Keratinocyte (primary cell): ENCODE data around the gene OR10K2. TPM values are rescaled to one million over a fixed set of nuclear protein-coding genes. Genes with fewer than 3 reads are reported as not detected.
"Not testable (repeated sequence)": the region's sequence is repeated elsewhere in the genome, so short reads cannot be mapped to it uniquely, and the experiment has no call there.

Source experiments
- DNase-seq: peaks from one replicate; pipeline ENCODE4 v3.0.0-alpha.2; 2011; ENCODE audit warnings: low read depth, missing footprints, low spot score
- FAIRE-seq: peaks from 2 replicates; lab custom pipeline; 2011; peaks lifted over from hg19 to GRCh38; lab: Jason Lieb, UNC
- H2AFZ ChIP-seq: 2 replicates; pipeline ENCODE4 v1.6.0; 2012; ENCODE audit warnings: low read length, control low read depth, inconsistent platforms; ENCODE audit not compliant: control insufficient read depth
- H3K27ac ChIP-seq: 2 replicates; pipeline ENCODE4 v1.5.1; 2011; ENCODE audit warnings: low read length; ENCODE audit not compliant: control insufficient read depth, insufficient read depth
- H3K27me3 ChIP-seq: 3 replicates; pipeline ENCODE4 v1.6.0; 2011; ENCODE audit warnings: low read length; ENCODE audit not compliant: control insufficient read depth, insufficient read depth; ENCODE audit errors: extremely low read depth
- H3K36me3 ChIP-seq, 2 experiments: 2 replicates in 1 of 2; 3 replicates in 1 of 2; pipeline ENCODE4 v1.5.1; 2011; ENCODE audit warnings: low read length in 2 of 2, mild to moderate bottlenecking in 1 of 2; ENCODE audit not compliant: control insufficient read depth in 2 of 2, insufficient read depth in 2 of 2; ENCODE audit errors: extremely low read depth in 1 of 2
- H3K4me1 ChIP-seq: 3 replicates; pipeline ENCODE4 v1.5.1; 2011; ENCODE audit warnings: low read length; ENCODE audit not compliant: control insufficient read depth, insufficient read depth; ENCODE audit errors: extremely low read depth
- H3K4me2 ChIP-seq: 3 replicates; pipeline ENCODE4 v1.6.0; 2011; ENCODE audit warnings: low read depth, low read length; ENCODE audit not compliant: control insufficient read depth, insufficient read depth; ENCODE audit errors: extremely low read depth
- H3K4me3 ChIP-seq, 3 experiments: fragments of 200-600 bp in 1 of 3; sonication (generic) in 1 of 3; 2 replicates in 2 of 3; 3 replicates in 1 of 3; pipeline ENCODE4 v1.5.1; 2011 to 2016; ENCODE audit warnings: low read length in 3 of 3, mild to moderate bottlenecking in 3 of 3, control low read depth in 2 of 3, inconsistent platforms in 1 of 3, low read depth in 1 of 3, mixed read lengths in 1 of 3, mixed run types in 1 of 3, moderate library complexity in 1 of 3; ENCODE audit not compliant: control insufficient read depth in 2 of 3, insufficient read depth in 2 of 3; ENCODE audit errors: extremely low read depth in 1 of 3
- H3K79me2 ChIP-seq: 2 replicates; pipeline ENCODE4 v1.6.0; 2012; ENCODE audit warnings: low read length; ENCODE audit not compliant: control insufficient read depth, insufficient read depth
- H3K9ac ChIP-seq: 3 replicates; pipeline ENCODE4 v1.6.0; 2011; ENCODE audit warnings: low read length; ENCODE audit not compliant: control insufficient read depth, insufficient read depth; ENCODE audit errors: extremely low read depth
- H3K9me1 ChIP-seq: 3 replicates; pipeline ENCODE4 v1.6.0; 2011; ENCODE audit warnings: low read length; ENCODE audit not compliant: control insufficient read depth, insufficient read depth; ENCODE audit errors: extremely low read depth
- H3K9me3 ChIP-seq: 2 replicates; pipeline ENCODE4 v1.5.1; 2012; ENCODE audit warnings: low read depth, low read length; ENCODE audit not compliant: control insufficient read depth
- H4K20me1 ChIP-seq: 3 replicates; pipeline ENCODE4 v1.6.0; 2011; ENCODE audit warnings: low read length; ENCODE audit not compliant: control insufficient read depth, insufficient read depth; ENCODE audit errors: extremely low read depth
- EZH2 ChIP-seq: IDR thresholded peaks from one replicate; pipeline ENCODE4 v1.6.1; 2012; ENCODE audit warnings: inconsistent platforms, mild to moderate bottlenecking, low read length, moderate library complexity
- dilution Hi-C: fragments of 300-500 bp; cut with MboI; formaldehyde crosslinking; loops from one replicate; pipeline ENCODE4 v1.7.0; 2020; ENCODE audit warnings: low sequenced_read_pairs; ENCODE audit not compliant: extremely low pct_ligation_motif_present
- polyA plus RNA-seq, 5 experiments: library from polyadenylated mRNA; depleted of rRNA in 3 of 5; stranded (reverse) in 3 of 5; stranded (forward) in 1 of 5; unstranded in 1 of 5; fragments of >200 nt; gene quantifications; 1 replicate in 1 of 5; 2 replicates in 3 of 5; 3 replicates in 1 of 5; pipeline versions ENCODE4 v1.2.1 to v1.2.3, GENCODE V29; 2011 to 2012; ENCODE audit warnings: missing spikeins in 2 of 5, low read depth in 1 of 5, low replicate concordance in 1 of 5

Gene OR10K2
- polyA plus RNA-seq, 1 donor (not counting 4 experiments of a cell fraction or from before 2014, with no cell fraction given) = not detected

DNA sequence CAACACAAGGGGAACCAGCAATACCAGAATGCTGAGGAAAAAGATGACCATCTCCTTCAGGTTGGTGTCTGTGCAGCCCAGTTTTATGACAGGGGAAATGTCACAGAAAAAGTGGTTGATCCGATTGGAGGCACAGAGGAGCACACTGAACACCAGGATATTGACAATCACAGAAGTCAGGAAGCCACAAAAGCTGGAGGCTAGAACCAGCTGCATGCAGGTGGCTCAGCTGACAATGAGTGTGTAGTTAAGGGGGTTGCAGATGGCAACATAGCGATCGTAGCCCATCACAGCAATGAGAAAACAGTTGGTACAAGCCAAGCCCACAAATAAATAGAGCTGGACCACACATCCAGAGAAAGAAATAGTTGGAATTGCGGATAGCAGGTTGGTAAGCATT lies 19.3 kb upstream of the OR10K2 start:
- no peaks in the 10 kb centered on the region for H3K27me3 ChIP-seq
- FAIRE-seq (no peak), DNase-seq (no peak)
- H3K4me2 ChIP-seq = no peak overlapping the region
- H3K79me2 ChIP-seq = no peaks in the 10 kb centered on the region
- H2AFZ ChIP-seq = no peak overlapping the region
- H3K9me3 ChIP-seq = no peaks in the 10 kb centered on the region
- H3K27ac ChIP-seq = no peak overlapping the region
- H3K9me1 ChIP-seq = no peaks in the 10 kb centered on the region
- dilution Hi-C loops = no loop called here
- H3K36me3 ChIP-seq = no peaks in the 10 kb centered on the region
- no peaks in the 10 kb centered on the region for H4K20me1 ChIP-seq
- no peak for TF ChIP-seq EZH2
- no peaks in the 10 kb centered on the region for H3K4me1 ChIP-seq
- H3K9ac ChIP-seq = no peak overlapping the region
- no peak overlapping the region for H3K4me3 ChIP-seq

DNA sequence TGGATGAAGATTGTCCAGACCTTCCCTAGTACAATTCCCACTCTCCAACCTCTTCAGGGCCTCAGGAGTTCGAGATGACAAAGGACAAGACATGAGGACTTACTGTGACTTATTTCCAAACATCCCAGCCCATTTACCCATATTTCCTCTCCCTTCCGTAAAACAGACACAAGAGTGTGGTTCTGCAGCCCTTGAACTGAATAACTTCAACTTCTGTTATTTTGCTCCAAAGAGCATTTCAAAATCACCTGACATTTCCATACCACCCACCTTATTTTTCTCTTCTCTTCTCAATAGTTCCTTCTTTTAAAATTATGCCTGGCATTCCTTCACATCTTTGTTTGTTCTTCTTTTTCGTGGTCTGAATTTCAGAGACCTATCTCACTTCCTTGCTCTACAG lies 8.7 kb upstream of the OR10K2 start:
- Histone ChIP-seq H2AFZ (no peak overlapping the region), H3K27ac (no peak overlapping the region), H4K20me1 (no peaks in the 10 kb centered on the region), H3K4me3 (no peak overlapping the region), H3K9me3 (no peaks in the 10 kb centered on the region), H3K36me3 (no peaks in the 10 kb centered on the region), H3K9me1 (no peaks in the 10 kb centered on the region), H3K79me2 (no peaks in the 10 kb centered on the region), H3K9ac (no peak overlapping the region), H3K4me2 (no peak overlapping the region), H3K27me3 (no peaks in the 10 kb centered on the region), H3K4me1 (no peaks in the 10 kb centered on the region)
- DNase-seq (no peak), FAIRE-seq (no peak)
- dilution Hi-C loops = no loop called here
- no peak for TF ChIP-seq EZH2

DNA sequence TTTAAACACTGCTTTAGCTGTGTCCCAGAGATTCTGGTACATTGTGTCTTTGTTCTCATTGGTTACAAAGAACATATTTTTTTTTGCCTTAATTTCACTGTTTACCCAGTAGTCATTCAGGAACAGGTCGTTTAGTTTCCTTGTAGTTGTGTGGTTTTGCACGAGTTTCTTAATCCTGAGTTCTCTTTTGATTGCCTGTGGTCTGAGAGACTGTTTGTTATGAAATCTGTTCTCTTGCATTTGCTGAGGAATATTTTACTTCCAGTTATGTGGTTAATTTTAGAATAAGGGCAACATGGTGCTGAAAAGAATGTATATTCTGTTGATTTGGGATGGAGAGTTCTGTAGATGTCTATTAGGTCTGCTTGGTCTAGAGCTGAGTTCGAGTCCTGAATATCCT lies 4.1 kb upstream of the OR10K2 start:
- H3K4me2 ChIP-seq, H2AFZ ChIP-seq, DNase-seq, H3K36me3 ChIP-seq, dilution Hi-C loops, H3K27ac ChIP-seq, H3K4me1 ChIP-seq, H3K4me3 ChIP-seq, H3K79me2 ChIP-seq, H3K9me3 ChIP-seq, FAIRE-seq, H3K9ac ChIP-seq, H3K9me1 ChIP-seq, H3K27me3 ChIP-seq, H4K20me1 ChIP-seq: not testable (repeated sequence)
